ENCODE data around the gene MVK. TPM values are rescaled to one million over a fixed set of nuclear protein-coding genes. Genes with fewer than 3 reads are reported as not detected.

The MVK gene
- total and polyA plus RNA-seq, 2 experiments from 2014 or later = 18.3 to 34.3 TPM

DNA sequence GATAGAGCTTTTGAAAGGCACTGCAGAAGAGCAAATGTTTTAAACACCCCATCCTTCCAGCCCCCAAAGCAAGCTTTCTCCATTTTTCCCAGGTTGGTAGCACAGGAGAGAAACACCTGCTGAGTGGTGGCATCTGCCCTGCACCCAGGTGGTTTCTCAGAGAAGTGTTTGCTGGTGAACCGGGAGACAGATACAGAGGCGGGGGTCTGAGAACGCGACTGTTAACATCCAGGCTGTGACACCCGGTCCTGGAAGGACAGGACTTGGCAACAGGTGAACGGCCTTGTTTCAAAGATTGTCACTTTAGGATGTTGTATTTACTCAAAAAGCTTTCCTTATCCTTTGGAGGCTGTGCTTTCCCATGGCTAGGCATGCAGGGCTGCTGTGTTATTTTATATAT, 18.8 kb upstream of the MVK start:
- Histone ChIP-seq H3K4me3 (no peak overlapping the region), H3K9me2 (replicated peaks; ENCODE audit: insufficient read depth) (no peaks in the 10 kb centered on the region), H2AFZ (no peak overlapping the region), H3K79me2 (no peaks in the 10 kb centered on the region), H3K9me3 (ENCODE audit: low read depth) (no peaks in the 10 kb centered on the region), H3K27me3 (no peaks in the 10 kb centered on the region), H3K36me3 (replicated peaks; ENCODE audit: insufficient read depth, low read depth) (no peaks in the 10 kb centered on the region), H3K4me2 (no peak overlapping the region), H3K27ac (no peak overlapping the region), H4K20me1 (ENCODE audit: insufficient read depth, poor library complexity, severe bottlenecking) (no peaks in the 10 kb centered on the region), H3K4me1 (ENCODE audit: insufficient read depth) (peaks cover 5% of the 10 kb centered on the region)
- WGBS (ENCODE audit: low lambda C conversion rate, missing lambda C conversion rate) = 80% methylated on average over 6 of the region's 6 CpGs
- TF ChIP-seq, protein P1, sequence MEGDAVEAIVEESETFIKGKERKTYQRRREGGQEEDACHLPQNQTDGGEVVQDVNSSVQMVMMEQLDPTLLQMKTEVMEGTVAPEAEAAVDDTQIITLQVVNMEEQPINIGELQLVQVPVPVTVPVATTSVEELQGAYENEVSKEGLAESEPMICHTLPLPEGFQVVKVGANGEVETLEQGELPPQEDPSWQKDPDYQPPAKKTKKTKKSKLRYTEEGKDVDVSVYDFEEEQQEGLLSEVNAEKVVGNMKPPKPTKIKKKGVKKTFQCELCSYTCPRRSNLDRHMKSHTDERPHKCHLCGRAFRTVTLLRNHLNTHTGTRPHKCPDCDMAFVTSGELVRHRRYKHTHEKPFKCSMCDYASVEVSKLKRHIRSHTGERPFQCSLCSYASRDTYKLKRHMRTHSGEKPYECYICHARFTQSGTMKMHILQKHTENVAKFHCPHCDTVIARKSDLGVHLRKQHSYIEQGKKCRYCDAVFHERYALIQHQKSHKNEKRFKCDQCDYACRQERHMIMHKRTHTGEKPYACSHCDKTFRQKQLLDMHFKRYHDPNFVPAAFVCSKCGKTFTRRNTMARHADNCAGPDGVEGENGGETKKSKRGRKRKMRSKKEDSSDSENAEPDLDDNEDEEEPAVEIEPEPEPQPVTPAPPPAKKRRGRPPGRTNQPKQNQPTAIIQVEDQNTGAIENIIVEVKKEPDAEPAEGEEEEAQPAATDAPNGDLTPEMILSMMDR (IDR thresholded peaks at IDR 0.05; ENCODE audit: poor library complexity) = no peak
- no peak for TF ChIP-seq EZH2 (IDR thresholded peaks at IDR 0.05; ENCODE audit: borderline replicate concordance)
- no peak for TF ChIP-seq EZH2phosphoT487 (IDR thresholded peaks at IDR 0.05; ENCODE audit: low read depth, severe bottlenecking, unreplicated experiment)
- DNase-seq (ENCODE audit: low spot score) = no peak

DNA sequence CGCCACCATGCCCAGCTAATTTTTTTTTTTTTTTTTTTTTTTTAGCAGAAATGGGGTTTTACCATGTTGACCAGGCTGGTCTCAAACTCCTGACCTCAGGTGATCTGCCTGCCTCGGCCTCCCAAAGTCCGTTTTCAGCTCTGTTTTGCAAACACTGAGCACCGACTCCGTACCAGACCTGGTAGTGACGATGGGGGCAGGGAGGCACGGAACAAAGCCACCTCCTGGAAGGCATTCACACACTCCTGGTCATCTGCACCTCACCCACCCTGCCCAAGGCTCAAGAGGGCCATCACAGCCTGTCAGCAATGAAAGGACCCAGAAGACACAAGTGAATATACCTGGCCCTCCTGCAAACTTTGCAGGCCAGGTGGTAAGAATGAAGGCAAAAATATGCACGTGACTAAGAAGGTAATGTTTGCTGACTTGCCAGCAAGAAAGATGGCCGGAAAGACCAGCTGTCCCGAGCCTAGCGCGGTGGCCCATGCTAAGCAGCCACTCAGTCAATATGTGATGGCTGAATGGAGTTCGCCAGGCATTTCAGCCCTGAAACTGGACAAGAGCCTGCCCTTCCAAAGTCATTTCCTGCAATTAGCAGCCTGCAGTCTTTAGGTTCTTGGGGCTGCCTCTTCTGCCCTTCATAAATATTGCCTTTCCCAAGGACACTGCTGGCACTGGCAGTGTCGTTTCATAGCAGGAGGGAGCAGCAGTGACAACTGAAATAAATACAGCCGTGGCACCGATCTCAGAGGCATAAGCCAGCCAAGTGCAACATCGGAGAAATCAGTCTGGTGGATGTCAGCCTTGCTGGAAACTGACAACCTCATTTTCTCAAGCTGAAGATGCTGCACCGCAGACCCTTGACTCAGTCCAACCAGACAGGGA, 17.9 kb upstream of the MVK start:
- Histone ChIP-seq H3K9me3 (ENCODE audit: low read depth) (no peaks in the 10 kb centered on the region), H3K36me3 (replicated peaks; ENCODE audit: insufficient read depth, low read depth) (no peaks in the 10 kb centered on the region), H3K9me2 (replicated peaks; ENCODE audit: insufficient read depth) (no peaks in the 10 kb centered on the region), H3K27me3 (no peaks in the 10 kb centered on the region), H3K4me2 (no peak overlapping the region), H3K4me3 (no peak overlapping the region), H3K79me2 (no peaks in the 10 kb centered on the region), H2AFZ (no peak overlapping the region), H4K20me1 (ENCODE audit: insufficient read depth, poor library complexity, severe bottlenecking) (no peaks in the 10 kb centered on the region), H3K4me1 (ENCODE audit: insufficient read depth) (peaks cover 5% of the 10 kb centered on the region), H3K27ac (no peak overlapping the region)
- DNase-seq (ENCODE audit: low spot score) = no peak
- WGBS (ENCODE audit: low lambda C conversion rate, missing lambda C conversion rate) = 75% methylated on average over 18 of the region's 18 CpGs
- TF ChIP-seq, protein P1 (IDR thresholded peaks at IDR 0.05; ENCODE audit: poor library complexity) = no peak
- TF ChIP-seq EZH2 (IDR thresholded peaks at IDR 0.05; ENCODE audit: borderline replicate concordance) = no peak

DNA sequence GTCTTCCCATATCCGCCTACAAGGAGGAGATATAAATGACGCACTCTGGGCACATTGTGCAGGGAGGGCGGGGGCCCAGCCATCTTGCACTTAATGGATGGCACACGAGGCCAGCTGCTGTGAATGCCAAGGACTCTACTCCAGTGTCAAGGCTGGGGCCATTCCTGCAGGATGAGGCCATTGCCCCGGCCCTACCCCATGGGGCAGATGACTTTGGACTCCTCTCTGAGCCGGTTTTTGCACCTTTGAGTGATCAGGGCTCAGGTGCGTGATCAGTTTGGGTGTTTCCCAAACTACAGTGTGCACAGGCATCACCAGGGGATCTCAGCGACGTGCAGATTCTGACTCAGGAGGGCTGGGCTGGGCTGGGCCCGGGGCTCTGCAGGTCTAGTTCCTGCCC, 16.4 kb upstream of the MVK start:
- Histone ChIP-seq H3K27ac (no peak overlapping the region), H4K20me1 (ENCODE audit: insufficient read depth, poor library complexity, severe bottlenecking) (no peaks in the 10 kb centered on the region), H3K79me2 (no peaks in the 10 kb centered on the region), H3K4me1 (ENCODE audit: insufficient read depth) (peaks cover 5% of the 10 kb centered on the region), H3K4me3 (no peak overlapping the region), H3K36me3 (replicated peaks; ENCODE audit: insufficient read depth, low read depth) (no peaks in the 10 kb centered on the region), H3K4me2 (no peak overlapping the region), H3K9me2 (replicated peaks; ENCODE audit: insufficient read depth) (no peaks in the 10 kb centered on the region), H2AFZ (no peak overlapping the region), H3K27me3 (no peaks in the 10 kb centered on the region), H3K9me3 (ENCODE audit: low read depth) (no peaks in the 10 kb centered on the region)
- 95% methylated on average over 10 of the region's 10 CpGs for WGBS (ENCODE audit: low lambda C conversion rate, missing lambda C conversion rate)
- DNase-seq (ENCODE audit: low spot score) = no peak
- TF ChIP-seq EZH2phosphoT487 (IDR thresholded peaks at IDR 0.05; ENCODE audit: low read depth, severe bottlenecking, unreplicated experiment) (no peak), EZH2 (IDR thresholded peaks at IDR 0.05; ENCODE audit: borderline replicate concordance) (no peak)
- TF ChIP-seq, protein P1 (IDR thresholded peaks at IDR 0.05; ENCODE audit: poor library complexity) = no peak
